Caco-2 (cell line): Measurements from ENCODE around the gene C10orf67. TPM values are rescaled to one million over a fixed set of nuclear protein-coding genes. Genes with fewer than 3 reads are reported as not detected.

ENCODE experiments used
- BruUV-seq: library from RNA; stranded (reverse); fragments of 400-500 nt; replicated peaks from 2 replicates; lab custom pipeline; 2021; lab: Mats Ljungman, UMichigan
- CTCF ChIA-PET: fragments of 300-600 bp; sonication (Branson Sonifier 250); formaldehyde crosslinking; loops from one replicate; lab custom pipeline; 2022; ENCODE audit warnings: antibody characterized with exemption; lab: Charles Lee
- POLR2A ChIA-PET: fragments of 300-600 bp; sonication (Branson Sonifier 250); formaldehyde crosslinking; loops from one replicate; lab custom pipeline; 2022; ENCODE audit warnings: antibody characterized with exemption; lab: Charles Lee
- DNase-seq, 2 experiments: peaks; one replicate each; pipeline versions ENCODE4 v3.0.0 to v3.0.0-alpha.2; 2020 to 2022
- H3K27me3 ChIP-seq: replicated peaks from 2 replicates; pipeline ENCODE4 v1.6.0; 2011; ENCODE audit warnings: low read length; ENCODE audit not compliant: control insufficient read depth, insufficient read depth
- H3K36me3 ChIP-seq: 2 replicates; pipeline ENCODE4 v1.5.1; 2011; ENCODE audit warnings: low read length; ENCODE audit not compliant: control insufficient read depth, insufficient read depth
- H3K4me1 ChIP-seq: fragments of 250-450 bp; sonication (Bioruptor Pico); 2 replicates; pipeline ENCODE4 v1.5.1; 2020; ENCODE audit warnings: mild to moderate bottlenecking
- H3K4me3 ChIP-seq: 2 replicates; pipeline ENCODE4 v1.5.1; 2011; ENCODE audit warnings: low read depth, mild to moderate bottlenecking, control low read depth, low read length
- H3K9me3 ChIP-seq: fragments of 250-450 bp; sonication (Bioruptor Pico); 2 replicates; pipeline ENCODE4 v1.5.1; 2020; ENCODE audit warnings: mild to moderate bottlenecking, moderate library complexity
- H3K27ac Mint-ChIP-seq: one replicate; pipeline ENCODE4 v1.8.0; 2022; ENCODE audit warnings: mixed read lengths; ENCODE audit not compliant: unreplicated experiment
- H3K27me3 Mint-ChIP-seq: one replicate; pipeline ENCODE4 v1.8.0; 2022; ENCODE audit warnings: mixed read lengths; ENCODE audit not compliant: insufficient read depth, unreplicated experiment
- H3K36me3 Mint-ChIP-seq: one replicate; pipeline ENCODE4 v1.8.0; 2022; ENCODE audit warnings: mild to moderate bottlenecking, mixed read lengths; ENCODE audit not compliant: insufficient read depth, unreplicated experiment
- H3K4me1 Mint-ChIP-seq: one replicate; pipeline ENCODE4 v1.8.0; 2022; ENCODE audit warnings: low read depth, mixed read lengths; ENCODE audit not compliant: unreplicated experiment
- H3K4me3 Mint-ChIP-seq: one replicate; pipeline ENCODE4 v1.8.0; 2022; ENCODE audit warnings: mild to moderate bottlenecking, moderate library complexity, mixed read lengths; ENCODE audit not compliant: unreplicated experiment
- H3K9me3 Mint-ChIP-seq: one replicate; pipeline ENCODE4 v1.8.0; 2022; ENCODE audit warnings: mixed read lengths; ENCODE audit not compliant: unreplicated experiment
- intact Hi-C: fragments of 100-400 bp; cut with micrococcal nuclease; formaldehyde crosslinking; loops from one replicate; pipeline ENCODE4 v1.10.0; 2022; ENCODE audit not compliant: unreplicated experiment
- total RNA-seq: library from RNA; stranded (reverse); gene quantifications from 2 replicates; pipeline ENCODE4 v1.2.3, GENCODE V29; 2022
- TF ChIP-seq, protein P1 (sequence below), 2 experiments: fragments of 200-600 bp in 1 of 2; IDR thresholded peaks; 1 replicate in 1 of 2; 2 replicates in 1 of 2; pipeline versions ENCODE4 v1.5.1 to v1.8.0; 2011 to 2022; ENCODE audit warnings: antibody characterized with exemption in 1 of 2, control low read depth in 1 of 2, inconsistent platforms in 1 of 2, low read depth in 1 of 2, low read length in 1 of 2, mild to moderate bottlenecking in 1 of 2, moderate library complexity in 1 of 2; ENCODE audit not compliant: insufficient read depth in 1 of 2, severe bottlenecking in 1 of 2, unreplicated experiment in 1 of 2

Gene C10orf67
- total RNA-seq, 1 experiment from 2014 or later = not detected

DNA sequence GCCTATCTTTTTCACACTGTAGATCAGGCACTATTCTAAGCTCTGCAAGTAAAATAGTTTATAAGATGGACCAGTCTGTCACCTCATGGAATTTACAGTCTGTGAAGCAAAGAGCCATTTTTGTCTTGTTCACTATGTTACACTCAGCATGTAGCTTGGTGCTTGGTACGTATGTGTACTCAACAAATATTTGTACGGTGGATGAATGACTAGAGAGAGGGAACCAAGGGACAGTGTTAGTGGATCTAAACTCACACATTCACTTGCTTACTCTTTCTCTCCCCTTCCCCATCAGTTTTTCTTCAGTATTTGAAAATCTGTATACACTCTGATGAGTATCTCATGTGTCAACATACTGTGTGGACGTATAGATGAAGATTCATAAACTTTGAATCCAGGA is 106.6 kb downstream of the C10orf67 start:
- H3K4me3 ChIP-seq = no peak overlapping the region
- ChIA-PET POLR2A (no interaction called here), CTCF (no interaction called here)
- no peak for DNase-seq
- no peaks in the 10 kb centered on the region for H3K36me3 ChIP-seq
- no TSS peak for BruUV-seq
- no peaks in the 10 kb centered on the region for H3K4me1 Mint-ChIP-seq
- H3K27me3 Mint-ChIP-seq = peaks cover 5% of the 10 kb centered on the region
- no peak overlapping the region for H3K4me3 Mint-ChIP-seq
- H3K9me3 Mint-ChIP-seq = peaks cover 31% of the 10 kb centered on the region
- no peaks in the 10 kb centered on the region for H3K27me3 ChIP-seq
- intact Hi-C loops = no loop called here
- TF ChIP-seq, protein P1, sequence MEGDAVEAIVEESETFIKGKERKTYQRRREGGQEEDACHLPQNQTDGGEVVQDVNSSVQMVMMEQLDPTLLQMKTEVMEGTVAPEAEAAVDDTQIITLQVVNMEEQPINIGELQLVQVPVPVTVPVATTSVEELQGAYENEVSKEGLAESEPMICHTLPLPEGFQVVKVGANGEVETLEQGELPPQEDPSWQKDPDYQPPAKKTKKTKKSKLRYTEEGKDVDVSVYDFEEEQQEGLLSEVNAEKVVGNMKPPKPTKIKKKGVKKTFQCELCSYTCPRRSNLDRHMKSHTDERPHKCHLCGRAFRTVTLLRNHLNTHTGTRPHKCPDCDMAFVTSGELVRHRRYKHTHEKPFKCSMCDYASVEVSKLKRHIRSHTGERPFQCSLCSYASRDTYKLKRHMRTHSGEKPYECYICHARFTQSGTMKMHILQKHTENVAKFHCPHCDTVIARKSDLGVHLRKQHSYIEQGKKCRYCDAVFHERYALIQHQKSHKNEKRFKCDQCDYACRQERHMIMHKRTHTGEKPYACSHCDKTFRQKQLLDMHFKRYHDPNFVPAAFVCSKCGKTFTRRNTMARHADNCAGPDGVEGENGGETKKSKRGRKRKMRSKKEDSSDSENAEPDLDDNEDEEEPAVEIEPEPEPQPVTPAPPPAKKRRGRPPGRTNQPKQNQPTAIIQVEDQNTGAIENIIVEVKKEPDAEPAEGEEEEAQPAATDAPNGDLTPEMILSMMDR (IDR thresholded peaks at IDR 0.05; ENCODE audit: insufficient read depth in 1 of 2, low read depth in 1 of 2, low read length in 1 of 2, severe bottlenecking in 1 of 2, unreplicated experiment in 1 of 2) = no peak
- H3K4me1 ChIP-seq = no peaks in the 10 kb centered on the region
- no peaks in the 10 kb centered on the region for H3K36me3 Mint-ChIP-seq
- H3K27ac Mint-ChIP-seq = no peak overlapping the region
- H3K9me3 ChIP-seq = peaks cover 8% of the 10 kb centered on the region; the same call in 1 of the 2 replicates

DNA sequence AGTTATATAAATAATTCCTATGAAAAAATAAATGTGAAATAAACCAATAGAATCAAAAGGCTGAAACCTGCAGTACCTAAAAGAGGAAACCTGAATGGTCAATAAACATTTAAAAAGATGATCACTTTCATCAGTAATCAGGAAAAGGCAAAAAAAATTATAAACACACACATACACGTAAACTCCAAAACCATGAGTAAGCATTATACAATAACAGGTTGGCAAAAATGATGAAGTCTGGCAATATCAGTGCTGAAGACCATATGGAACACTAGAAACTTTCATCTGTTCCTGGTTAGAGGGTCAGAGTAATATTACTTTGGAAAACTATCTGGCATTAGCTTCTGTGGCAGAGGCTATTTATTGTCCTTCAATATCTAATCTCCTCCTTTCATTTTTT is 114.0 kb downstream of the C10orf67 start:
- CTCF ChIA-PET = no interaction called here
- H3K4me1 ChIP-seq = no peaks in the 10 kb centered on the region
- Mint-ChIP-seq H3K27ac (no peak overlapping the region), H3K4me1 (no peaks in the 10 kb centered on the region), H3K36me3 (no peaks in the 10 kb centered on the region), H3K27me3 (peaks cover 11% of the 10 kb centered on the region), H3K9me3 (no peaks in the 10 kb centered on the region), H3K4me3 (no peak overlapping the region)
- TF ChIP-seq, protein P1 (IDR thresholded peaks at IDR 0.05; ENCODE audit: insufficient read depth in 1 of 2, low read depth in 1 of 2, low read length in 1 of 2, severe bottlenecking in 1 of 2, unreplicated experiment in 1 of 2) = no peak
- intact Hi-C loops = no loop called here
- H3K9me3 ChIP-seq = peaks cover 4% of the 10 kb centered on the region; the same call in 1 of the 2 replicates
- DNase-seq = no peak
- H3K27me3 ChIP-seq = no peaks in the 10 kb centered on the region
- H3K4me3 ChIP-seq = no peak overlapping the region
- POLR2A ChIA-PET = no interaction called here
- BruUV-seq = no TSS peak
- H3K36me3 ChIP-seq = no peaks in the 10 kb centered on the region

DNA sequence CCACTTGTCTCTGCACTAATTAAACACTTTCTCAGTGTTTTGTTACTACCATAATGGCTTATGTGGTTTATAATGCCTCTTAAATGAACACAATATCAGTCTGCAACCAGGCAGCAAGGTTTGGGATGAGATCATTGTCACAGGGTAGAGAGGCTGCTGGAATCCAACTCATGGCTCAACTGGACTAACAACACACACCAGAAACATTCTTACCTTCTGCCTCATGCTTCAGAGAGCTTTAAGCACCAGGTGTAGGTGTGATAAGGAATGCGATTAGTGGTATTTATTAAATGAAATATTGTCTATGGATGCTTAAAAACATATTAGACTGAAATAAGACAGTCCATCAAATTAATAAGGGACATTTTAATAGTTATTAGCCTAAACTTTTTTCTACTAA is 127.1 kb downstream of the C10orf67 start:
- H3K36me3 ChIP-seq = no peaks in the 10 kb centered on the region
- POLR2A ChIA-PET = no interaction called here
- H3K27me3 ChIP-seq = no peaks in the 10 kb centered on the region
- peaks cover 6% of the 10 kb centered on the region for H3K27me3 Mint-ChIP-seq
- TF ChIP-seq, protein P1 (IDR thresholded peaks at IDR 0.05; ENCODE audit: insufficient read depth in 1 of 2, low read depth in 1 of 2, low read length in 1 of 2, severe bottlenecking in 1 of 2, unreplicated experiment in 1 of 2) = no peak
- no peak overlapping the region for H3K4me3 ChIP-seq
- CTCF ChIA-PET = no interaction called here
- intact Hi-C loops = no loop called here
- BruUV-seq = no TSS peak
- no peaks in the 10 kb centered on the region for H3K9me3 ChIP-seq
- no peaks in the 10 kb centered on the region for H3K36me3 Mint-ChIP-seq
- H3K4me3 Mint-ChIP-seq = no peak overlapping the region
- H3K4me1 Mint-ChIP-seq = no peaks in the 10 kb centered on the region
- no peaks in the 10 kb centered on the region for H3K4me1 ChIP-seq
- DNase-seq = no peak
- H3K27ac Mint-ChIP-seq = no peak overlapping the region
- H3K9me3 Mint-ChIP-seq = no peaks in the 10 kb centered on the region
